ENCODE measurements around the gene PTHLH.

PTHLH gene

GRCh38 chr12:27937768-27938167 lies 34.8 kb downstream of the PTHLH start:
- DNase-seq (ENCODE audit: low read depth in 2 of 2), result no peak

GRCh38 chr12:27936196-27936595 lies 36.3 kb downstream of the PTHLH start:
- DNase-seq (ENCODE audit: low read depth in 2 of 2), result no peak

- no peak for DNase-seq (ENCODE audit: low read depth in 2 of 2)
These were observed 38.3 kb downstream of the PTHLH start for GRCh38 chr12:27934276-27934675.

GRCh38 chr12:27931390-27931789 lies 41.1 kb downstream of the PTHLH start:
- no peak for DNase-seq (ENCODE audit: low read depth in 2 of 2)

GRCh38 chr12:27927347-27927746 lies 45.2 kb downstream of the PTHLH start:
- no peak for DNase-seq (ENCODE audit: low read depth in 2 of 2)

- DNase-seq (ENCODE audit: low read depth in 2 of 2), result no peak
These were observed 48.0 kb downstream of the PTHLH start for GRCh38 chr12:27924350-27925135.

GRCh38 chr12:27922531-27923139 lies 49.9 kb downstream of the PTHLH start:
- DNase-seq (ENCODE audit: low read depth in 2 of 2), result no peak

GRCh38 chr12:27919671-27920235 lies 52.8 kb downstream of the PTHLH start:
- no peak for DNase-seq (ENCODE audit: low read depth in 2 of 2)

- DNase-seq (ENCODE audit: low read depth in 2 of 2), result no peak
These were observed 57.0 kb downstream of the PTHLH start for GRCh38 chr12:27915536-27915935.

- no peak for DNase-seq (ENCODE audit: low read depth in 2 of 2)
These were observed 57.5 kb downstream of the PTHLH start for GRCh38 chr12:27915021-27915420.

- DNase-seq (ENCODE audit: low read depth in 2 of 2), result no peak
These were observed 58.4 kb downstream of the PTHLH start for GRCh38 chr12:27913999-27914614.

GRCh38 chr12:27911397-27911796 lies 61.1 kb downstream of the PTHLH start:
- no peak for DNase-seq (ENCODE audit: low read depth in 2 of 2)
